ENCODE data around the gene ARL8B. TPM values are rescaled to one million over a fixed set of nuclear protein-coding genes. Genes with fewer than 3 reads are reported as not detected.

Gene ARL8B
- 86.4 and 94.8 TPM in 2 replicates for total RNA-seq

GRCh38 chr3:5122030-5122740, at the start of gene ARL8B:
Gene ARL8B (plus strand): TSS chr3:5122292. CDS start chr3:5122466, 174 bp downstream.

GRCh38 chr3:5187156-5187919, 65.2 kb downstream of the ARL8B start, which contains the start of gene EDEM1:
Gene EDEM1 (plus strand): TSS chr3:5187707. CDS start chr3:5187806, 99 bp downstream.

Small RNAs within 50 kb of the gene (small RNA-seq; reads per million reads assigned to genes)
- gene AC090955.1, result not detected
- gene RF00019, result not detected

Other genes with a start within 250 kb of the ARL8B start
- 23.7 and 31.0 TPM in 2 replicates for gene BHLHE40, start 142.9 kb upstream of the ARL8B start, total RNA-seq
- 53.2 and 61.6 TPM in 2 replicates for gene EDEM1, start 65.4 kb downstream of the ARL8B start, total RNA-seq